Measurements from ENCODE around the gene CEP128.

DNA sequence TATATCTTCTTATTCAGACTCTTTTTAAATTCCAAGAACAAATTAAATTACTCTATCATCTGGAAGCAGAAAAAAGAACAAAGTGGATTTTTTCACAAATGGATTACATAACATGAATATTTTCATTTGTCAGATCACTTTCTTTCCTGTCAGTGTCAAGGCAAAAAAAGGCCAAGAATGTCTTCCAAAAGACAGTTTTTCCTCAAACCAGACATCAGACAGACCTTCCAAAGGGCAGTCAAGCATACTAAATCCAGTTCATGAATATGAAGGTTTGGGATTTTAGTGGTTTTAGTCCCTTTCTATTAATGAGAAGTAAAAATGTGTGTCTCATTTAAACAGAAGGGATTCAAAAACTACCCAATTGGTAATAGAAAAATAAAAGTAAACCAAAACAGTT is 336.0 kb downstream of the CEP128 start:
- TF ChIP-seq STAT1 (IDR thresholded peaks at IDR 0.05; ENCODE audit: unreplicated experiment): no peak
- no peak for TF ChIP-seq POLR2AphosphoS5 (IDR thresholded peaks at IDR 0.05; ENCODE audit: low read depth)
- no peak for TF ChIP-seq CTCF (conservative IDR thresholded peaks at IDR 0.05; ENCODE audit: low read depth in 2 of 2)
- TF ChIP-seq EZH2 (IDR thresholded peaks at IDR 0.05; ENCODE audit: low read depth, unreplicated experiment): no peak
- TF ChIP-seq JUNB (IDR thresholded peaks at IDR 0.05; ENCODE audit: unreplicated experiment): no peak
- no peak for TF ChIP-seq CREB1 (CRISPR knock-in tag; IDR thresholded peaks at IDR 0.05; ENCODE audit: low read depth)
- TF ChIP-seq, protein P1, sequence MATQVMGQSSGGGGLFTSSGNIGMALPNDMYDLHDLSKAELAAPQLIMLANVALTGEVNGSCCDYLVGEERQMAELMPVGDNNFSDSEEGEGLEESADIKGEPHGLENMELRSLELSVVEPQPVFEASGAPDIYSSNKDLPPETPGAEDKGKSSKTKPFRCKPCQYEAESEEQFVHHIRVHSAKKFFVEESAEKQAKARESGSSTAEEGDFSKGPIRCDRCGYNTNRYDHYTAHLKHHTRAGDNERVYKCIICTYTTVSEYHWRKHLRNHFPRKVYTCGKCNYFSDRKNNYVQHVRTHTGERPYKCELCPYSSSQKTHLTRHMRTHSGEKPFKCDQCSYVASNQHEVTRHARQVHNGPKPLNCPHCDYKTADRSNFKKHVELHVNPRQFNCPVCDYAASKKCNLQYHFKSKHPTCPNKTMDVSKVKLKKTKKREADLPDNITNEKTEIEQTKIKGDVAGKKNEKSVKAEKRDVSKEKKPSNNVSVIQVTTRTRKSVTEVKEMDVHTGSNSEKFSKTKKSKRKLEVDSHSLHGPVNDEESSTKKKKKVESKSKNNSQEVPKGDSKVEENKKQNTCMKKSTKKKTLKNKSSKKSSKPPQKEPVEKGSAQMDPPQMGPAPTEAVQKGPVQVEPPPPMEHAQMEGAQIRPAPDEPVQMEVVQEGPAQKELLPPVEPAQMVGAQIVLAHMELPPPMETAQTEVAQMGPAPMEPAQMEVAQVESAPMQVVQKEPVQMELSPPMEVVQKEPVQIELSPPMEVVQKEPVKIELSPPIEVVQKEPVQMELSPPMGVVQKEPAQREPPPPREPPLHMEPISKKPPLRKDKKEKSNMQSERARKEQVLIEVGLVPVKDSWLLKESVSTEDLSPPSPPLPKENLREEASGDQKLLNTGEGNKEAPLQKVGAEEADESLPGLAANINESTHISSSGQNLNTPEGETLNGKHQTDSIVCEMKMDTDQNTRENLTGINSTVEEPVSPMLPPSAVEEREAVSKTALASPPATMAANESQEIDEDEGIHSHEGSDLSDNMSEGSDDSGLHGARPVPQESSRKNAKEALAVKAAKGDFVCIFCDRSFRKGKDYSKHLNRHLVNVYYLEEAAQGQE (IDR thresholded peaks at IDR 0.05; ENCODE audit: unreplicated experiment): no peak
- no peak for TF ChIP-seq EZH2phosphoT487 (IDR thresholded peaks at IDR 0.05; ENCODE audit: unreplicated experiment)
- no peak for TF ChIP-seq ETS1 (IDR thresholded peaks at IDR 0.05)
- TF ChIP-seq ZNF331 (CRISPR knock-in tag; IDR thresholded peaks at IDR 0.05; ENCODE audit: low read depth): no peak
- TF ChIP-seq, protein P2, sequence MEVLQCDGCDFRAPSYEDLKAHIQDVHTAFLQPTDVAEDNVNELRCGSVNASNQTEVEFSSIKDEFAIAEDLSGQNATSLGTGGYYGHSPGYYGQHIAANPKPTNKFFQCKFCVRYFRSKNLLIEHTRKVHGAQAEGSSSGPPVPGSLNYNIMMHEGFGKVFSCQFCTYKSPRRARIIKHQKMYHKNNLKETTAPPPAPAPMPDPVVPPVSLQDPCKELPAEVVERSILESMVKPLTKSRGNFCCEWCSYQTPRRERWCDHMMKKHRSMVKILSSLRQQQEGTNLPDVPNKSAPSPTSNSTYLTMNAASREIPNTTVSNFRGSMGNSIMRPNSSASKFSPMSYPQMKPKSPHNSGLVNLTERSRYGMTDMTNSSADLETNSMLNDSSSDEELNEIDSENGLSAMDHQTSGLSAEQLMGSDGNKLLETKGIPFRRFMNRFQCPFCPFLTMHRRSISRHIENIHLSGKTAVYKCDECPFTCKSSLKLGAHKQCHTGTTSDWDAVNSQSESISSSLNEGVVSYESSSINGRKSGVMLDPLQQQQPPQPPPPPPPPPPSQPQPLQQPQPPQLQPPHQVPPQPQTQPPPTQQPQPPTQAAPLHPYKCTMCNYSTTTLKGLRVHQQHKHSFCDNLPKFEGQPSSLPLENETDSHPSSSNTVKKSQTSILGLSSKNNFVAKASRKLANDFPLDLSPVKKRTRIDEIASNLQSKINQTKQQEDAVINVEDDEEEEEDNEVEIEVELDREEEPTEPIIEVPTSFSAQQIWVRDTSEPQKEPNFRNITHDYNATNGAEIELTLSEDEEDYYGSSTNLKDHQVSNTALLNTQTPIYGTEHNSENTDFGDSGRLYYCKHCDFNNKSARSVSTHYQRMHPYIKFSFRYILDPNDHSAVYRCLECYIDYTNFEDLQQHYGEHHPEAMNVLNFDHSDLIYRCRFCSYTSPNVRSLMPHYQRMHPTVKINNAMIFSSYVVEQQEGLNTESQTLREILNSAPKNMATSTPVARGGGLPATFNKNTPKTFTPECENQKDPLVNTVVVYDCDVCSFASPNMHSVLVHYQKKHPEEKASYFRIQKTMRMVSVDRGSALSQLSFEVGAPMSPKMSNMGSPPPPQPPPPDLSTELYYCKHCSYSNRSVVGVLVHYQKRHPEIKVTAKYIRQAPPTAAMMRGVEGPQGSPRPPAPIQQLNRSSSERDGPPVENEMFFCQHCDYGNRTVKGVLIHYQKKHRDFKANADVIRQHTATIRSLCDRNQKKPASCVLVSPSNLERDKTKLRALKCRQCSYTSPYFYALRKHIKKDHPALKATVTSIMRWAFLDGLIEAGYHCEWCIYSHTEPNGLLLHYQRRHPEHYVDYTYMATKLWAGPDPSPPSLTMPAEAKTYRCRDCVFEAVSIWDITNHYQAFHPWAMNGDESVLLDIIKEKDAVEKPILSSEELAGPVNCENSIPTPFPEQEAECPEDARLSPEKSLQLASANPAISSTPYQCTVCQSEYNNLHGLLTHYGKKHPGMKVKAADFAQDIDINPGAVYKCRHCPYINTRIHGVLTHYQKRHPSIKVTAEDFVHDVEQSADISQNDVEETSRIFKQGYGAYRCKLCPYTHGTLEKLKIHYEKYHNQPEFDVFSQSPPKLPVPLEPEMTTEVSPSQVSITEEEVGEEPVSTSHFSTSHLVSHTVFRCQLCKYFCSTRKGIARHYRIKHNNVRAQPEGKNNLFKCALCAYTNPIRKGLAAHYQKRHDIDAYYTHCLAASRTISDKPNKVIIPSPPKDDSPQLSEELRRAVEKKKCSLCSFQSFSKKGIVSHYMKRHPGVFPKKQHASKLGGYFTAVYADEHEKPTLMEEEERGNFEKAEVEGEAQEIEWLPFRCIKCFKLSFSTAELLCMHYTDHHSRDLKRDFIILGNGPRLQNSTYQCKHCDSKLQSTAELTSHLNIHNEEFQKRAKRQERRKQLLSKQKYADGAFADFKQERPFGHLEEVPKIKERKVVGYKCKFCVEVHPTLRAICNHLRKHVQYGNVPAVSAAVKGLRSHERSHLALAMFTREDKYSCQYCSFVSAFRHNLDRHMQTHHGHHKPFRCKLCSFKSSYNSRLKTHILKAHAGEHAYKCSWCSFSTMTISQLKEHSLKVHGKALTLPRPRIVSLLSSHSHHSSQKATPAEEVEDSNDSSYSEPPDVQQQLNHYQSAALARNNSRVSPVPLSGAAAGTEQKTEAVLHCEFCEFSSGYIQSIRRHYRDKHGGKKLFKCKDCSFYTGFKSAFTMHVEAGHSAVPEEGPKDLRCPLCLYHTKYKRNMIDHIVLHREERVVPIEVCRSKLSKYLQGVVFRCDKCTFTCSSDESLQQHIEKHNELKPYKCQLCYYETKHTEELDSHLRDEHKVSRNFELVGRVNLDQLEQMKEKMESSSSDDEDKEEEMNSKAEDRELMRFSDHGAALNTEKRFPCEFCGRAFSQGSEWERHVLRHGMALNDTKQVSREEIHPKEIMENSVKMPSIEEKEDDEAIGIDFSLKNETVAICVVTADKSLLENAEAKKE (CRISPR knock-in tag; IDR thresholded peaks at IDR 0.05): no peak
- no peak for TF ChIP-seq ZNF114 (CRISPR knock-in tag; IDR thresholded peaks at IDR 0.05)
